Progenitor cell of endocrine pancreas (in vitro differentiated cells): ENCODE measurements around the gene BPIFA2. TPM values are rescaled to one million over a fixed set of nuclear protein-coding genes. Genes with fewer than 3 reads are reported as not detected.

Source experiments
- DNase-seq: peaks from one replicate; pipeline ENCODE4 v3.0.0; 2021; ENCODE audit warnings: low spot score; ENCODE audit not compliant: unreplicated experiment
- H3K27ac Mint-ChIP-seq: 2 replicates; pipeline ENCODE4 v1.8.0; 2021; ENCODE audit warnings: mild to moderate bottlenecking, moderate library complexity, mixed read lengths
- H3K27me3 Mint-ChIP-seq: 2 replicates; pipeline ENCODE4 v1.8.0; 2021; ENCODE audit warnings: mixed read lengths
- H3K36me3 Mint-ChIP-seq: 2 replicates; pipeline ENCODE4 v1.8.0; 2022; ENCODE audit warnings: mixed read lengths; ENCODE audit not compliant: insufficient read depth
- H3K4me1 Mint-ChIP-seq: 2 replicates; pipeline ENCODE4 v1.8.0; 2021; ENCODE audit warnings: low read depth, mixed read lengths
- H3K4me3 Mint-ChIP-seq: 2 replicates; pipeline ENCODE4 v1.8.0; 2021; ENCODE audit warnings: low read depth, mild to moderate bottlenecking, moderate library complexity, mixed read lengths
- H3K9me3 Mint-ChIP-seq: 2 replicates; pipeline ENCODE4 v1.8.0; 2021; ENCODE audit warnings: low read depth, mixed read lengths
- total RNA-seq: library from RNA; stranded (reverse); gene quantifications from 2 replicates; pipeline ENCODE4 v1.2.1, GENCODE V29; 2021
- TF ChIP-seq, protein P1 (sequence below): fragments of 200-600 bp; sonication (generic); IDR thresholded peaks from one replicate; pipeline ENCODE4 v1.5.0; 2021; ENCODE audit warnings: antibody characterized with exemption, mild to moderate bottlenecking; ENCODE audit not compliant: unreplicated experiment

Gene BPIFA2
- total RNA-seq, 1 donor from 2014 or later, result not detected

GRCh38 chr20:33147299-33147698, 20.7 kb upstream of the BPIFA2 start:
- TF ChIP-seq, protein P1, sequence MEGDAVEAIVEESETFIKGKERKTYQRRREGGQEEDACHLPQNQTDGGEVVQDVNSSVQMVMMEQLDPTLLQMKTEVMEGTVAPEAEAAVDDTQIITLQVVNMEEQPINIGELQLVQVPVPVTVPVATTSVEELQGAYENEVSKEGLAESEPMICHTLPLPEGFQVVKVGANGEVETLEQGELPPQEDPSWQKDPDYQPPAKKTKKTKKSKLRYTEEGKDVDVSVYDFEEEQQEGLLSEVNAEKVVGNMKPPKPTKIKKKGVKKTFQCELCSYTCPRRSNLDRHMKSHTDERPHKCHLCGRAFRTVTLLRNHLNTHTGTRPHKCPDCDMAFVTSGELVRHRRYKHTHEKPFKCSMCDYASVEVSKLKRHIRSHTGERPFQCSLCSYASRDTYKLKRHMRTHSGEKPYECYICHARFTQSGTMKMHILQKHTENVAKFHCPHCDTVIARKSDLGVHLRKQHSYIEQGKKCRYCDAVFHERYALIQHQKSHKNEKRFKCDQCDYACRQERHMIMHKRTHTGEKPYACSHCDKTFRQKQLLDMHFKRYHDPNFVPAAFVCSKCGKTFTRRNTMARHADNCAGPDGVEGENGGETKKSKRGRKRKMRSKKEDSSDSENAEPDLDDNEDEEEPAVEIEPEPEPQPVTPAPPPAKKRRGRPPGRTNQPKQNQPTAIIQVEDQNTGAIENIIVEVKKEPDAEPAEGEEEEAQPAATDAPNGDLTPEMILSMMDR, result no peak
- Mint-ChIP-seq H3K27ac (no peak overlapping the region), H3K27me3 (peaks cover 41% of the 10 kb centered on the region), H3K9me3 (peaks cover 10% of the 10 kb centered on the region), H3K36me3 (no peaks in the 10 kb centered on the region), H3K4me1 (peaks cover 14% of the 10 kb centered on the region), H3K4me3 (no peak overlapping the region)
- DNase-seq, result no peak

- Mint-ChIP-seq H3K4me3 (no peak overlapping the region), H3K4me1 (peaks cover 14% of the 10 kb centered on the region), H3K27me3 (peaks cover 38% of the 10 kb centered on the region), H3K36me3 (no peaks in the 10 kb centered on the region), H3K9me3 (peaks cover 3% of the 10 kb centered on the region), H3K27ac (no peak overlapping the region)
- DNase-seq, result peak; percentile 7
- TF ChIP-seq, protein P1, result no peak
Observed at GRCh38 chr20:33148040-33148439, 19.9 kb upstream of the BPIFA2 start.

DNA sequence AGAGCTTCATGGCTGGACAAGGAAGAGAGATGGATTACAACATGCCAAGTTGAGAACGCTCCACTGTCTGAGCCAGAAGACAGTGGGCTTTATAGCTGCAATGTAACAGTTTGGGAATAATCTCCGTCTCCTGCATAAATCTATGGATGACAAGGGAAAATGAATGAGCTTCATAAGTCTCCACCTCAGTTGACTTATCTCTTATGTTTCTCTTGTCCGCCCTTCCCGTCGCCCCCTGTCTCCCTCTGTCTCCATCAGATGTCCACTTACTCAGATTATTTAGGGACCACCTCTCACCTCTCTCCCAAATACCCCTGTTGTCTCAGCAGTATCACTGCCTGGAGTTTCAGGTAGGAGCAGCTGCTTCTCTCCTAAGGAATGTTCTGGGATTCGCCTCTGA, 13.7 kb upstream of the BPIFA2 start:
- peaks cover 14% of the 10 kb centered on the region for H3K4me1 Mint-ChIP-seq
- H3K36me3 Mint-ChIP-seq, result no peaks in the 10 kb centered on the region
- peak; percentile 3 for DNase-seq
- no peaks in the 10 kb centered on the region for H3K9me3 Mint-ChIP-seq
- peaks cover 39% of the 10 kb centered on the region for H3K27me3 Mint-ChIP-seq
- no peak overlapping the region for H3K27ac Mint-ChIP-seq
- no peak overlapping the region for H3K4me3 Mint-ChIP-seq
- TF ChIP-seq, protein P1, result no peak

GRCh38 chr20:33158637-33159385, 9.1 kb upstream of the BPIFA2 start:
- no peaks in the 10 kb centered on the region for H3K4me1 Mint-ChIP-seq
- H3K27ac Mint-ChIP-seq, result no peak overlapping the region
- H3K27me3 Mint-ChIP-seq, result peaks cover 39% of the 10 kb centered on the region
- no peaks in the 10 kb centered on the region for H3K9me3 Mint-ChIP-seq
- no peaks in the 10 kb centered on the region for H3K36me3 Mint-ChIP-seq
- H3K4me3 Mint-ChIP-seq, result no peak overlapping the region
- TF ChIP-seq, protein P1, result no peak
- peak; percentile 8 for DNase-seq

GRCh38 chr20:33159713-33160112, 8.2 kb upstream of the BPIFA2 start:
- Mint-ChIP-seq H3K4me1 (no peaks in the 10 kb centered on the region), H3K9me3 (no peaks in the 10 kb centered on the region), H3K36me3 (no peaks in the 10 kb centered on the region), H3K27ac (no peak overlapping the region), H3K4me3 (no peak overlapping the region), H3K27me3 (peaks cover 37% of the 10 kb centered on the region)
- TF ChIP-seq, protein P1, result no peak
- peak; percentile 8 for DNase-seq
